GM12864 (cell line): Measurements from ENCODE around the gene FLCN.

Experiments used
- DNase-seq: peaks from one replicate; pipeline ENCODE4 v3.0.0-alpha.2; 2011; ENCODE audit warnings: low read depth
- H3K4me3 ChIP-seq: 2 replicates; pipeline ENCODE4 v1.5.1; 2011; ENCODE audit warnings: mild to moderate bottlenecking, low read depth, low read length, control low read depth
- TF ChIP-seq, protein P1 (sequence below): IDR thresholded peaks from 2 replicates; pipeline ENCODE4 v1.5.1; 2011; ENCODE audit warnings: low read depth, mild to moderate bottlenecking, moderate library complexity, low read length, control low read depth, inconsistent platforms; ENCODE audit errors: missing control alignments

Gene FLCN

GRCh38 chr17:17227608-17228520 is 9.1 kb downstream of the FLCN start:
- TF ChIP-seq, protein P1, sequence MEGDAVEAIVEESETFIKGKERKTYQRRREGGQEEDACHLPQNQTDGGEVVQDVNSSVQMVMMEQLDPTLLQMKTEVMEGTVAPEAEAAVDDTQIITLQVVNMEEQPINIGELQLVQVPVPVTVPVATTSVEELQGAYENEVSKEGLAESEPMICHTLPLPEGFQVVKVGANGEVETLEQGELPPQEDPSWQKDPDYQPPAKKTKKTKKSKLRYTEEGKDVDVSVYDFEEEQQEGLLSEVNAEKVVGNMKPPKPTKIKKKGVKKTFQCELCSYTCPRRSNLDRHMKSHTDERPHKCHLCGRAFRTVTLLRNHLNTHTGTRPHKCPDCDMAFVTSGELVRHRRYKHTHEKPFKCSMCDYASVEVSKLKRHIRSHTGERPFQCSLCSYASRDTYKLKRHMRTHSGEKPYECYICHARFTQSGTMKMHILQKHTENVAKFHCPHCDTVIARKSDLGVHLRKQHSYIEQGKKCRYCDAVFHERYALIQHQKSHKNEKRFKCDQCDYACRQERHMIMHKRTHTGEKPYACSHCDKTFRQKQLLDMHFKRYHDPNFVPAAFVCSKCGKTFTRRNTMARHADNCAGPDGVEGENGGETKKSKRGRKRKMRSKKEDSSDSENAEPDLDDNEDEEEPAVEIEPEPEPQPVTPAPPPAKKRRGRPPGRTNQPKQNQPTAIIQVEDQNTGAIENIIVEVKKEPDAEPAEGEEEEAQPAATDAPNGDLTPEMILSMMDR = no peak
- no peak for DNase-seq
- no peak overlapping the region for H3K4me3 ChIP-seq

DNA sequence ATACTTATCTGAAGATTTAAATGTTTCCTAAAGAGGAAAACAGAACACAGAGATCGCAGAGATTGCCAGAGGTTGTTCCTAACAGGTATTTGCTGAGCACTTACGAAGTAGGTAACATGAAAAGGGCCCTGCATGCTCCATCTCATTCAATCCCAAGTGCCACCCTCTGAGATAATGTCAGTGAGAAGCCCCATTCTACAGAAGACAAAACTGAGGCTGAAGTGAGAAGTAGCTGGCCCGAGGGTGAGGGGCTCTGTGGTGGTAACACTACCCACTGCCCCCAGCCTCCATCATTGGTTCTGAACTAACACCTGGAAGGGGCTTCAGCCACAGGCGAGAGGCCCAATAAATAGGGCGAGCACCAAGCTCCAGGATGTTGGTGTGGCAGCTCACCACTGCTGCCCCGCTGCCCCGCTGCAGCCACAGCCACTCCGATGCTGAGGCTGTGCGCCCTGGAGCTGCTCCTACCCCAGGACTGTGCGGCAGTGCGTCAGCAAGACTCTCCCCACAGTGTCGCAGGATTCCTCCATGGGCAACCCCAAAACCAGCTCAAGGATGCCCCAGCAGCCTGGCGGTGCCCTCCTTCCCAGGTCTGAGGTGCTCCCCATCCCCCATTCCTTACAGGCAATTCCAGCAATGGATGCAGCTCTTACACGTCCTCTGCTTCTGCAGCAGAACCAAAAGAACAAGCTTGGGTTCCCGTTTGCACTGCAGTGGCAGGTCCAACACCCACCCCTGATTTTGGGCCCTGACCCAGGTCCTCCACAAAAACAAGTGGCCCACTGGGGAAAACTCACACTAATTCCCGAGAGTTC is 10.3 kb downstream of the FLCN start:
- DNase-seq = no peak
- H3K4me3 ChIP-seq = no peak overlapping the region
- TF ChIP-seq, protein P1 = no peak

DNA sequence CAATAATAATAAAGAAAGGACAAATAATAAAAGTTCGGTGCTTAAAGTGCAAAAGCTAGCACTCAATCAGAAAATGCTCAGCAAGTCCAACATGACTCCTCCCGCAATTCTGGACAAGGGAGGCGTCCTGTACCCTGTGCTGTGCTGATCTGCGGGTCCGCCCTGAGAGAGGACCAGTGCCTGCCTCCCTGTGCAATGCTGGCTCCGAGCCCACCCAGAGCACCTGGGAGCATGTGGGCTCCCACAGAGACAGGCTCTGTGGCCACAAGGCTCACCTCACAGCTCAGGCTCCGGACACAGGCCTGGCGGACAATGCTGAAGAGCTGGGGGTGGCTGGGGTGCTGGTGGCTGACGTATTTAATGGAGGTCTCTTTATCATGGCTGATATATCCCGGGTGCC is 11.1 kb downstream of the FLCN start:
- TF ChIP-seq, protein P1 = no peak
- no peak overlapping the region for H3K4me3 ChIP-seq
- no peak for DNase-seq

- TF ChIP-seq, protein P1 = no peak
- H3K4me3 ChIP-seq = no peak overlapping the region
- no peak for DNase-seq
These were observed 12.8 kb downstream of the FLCN start for GRCh38 chr17:17224137-17224536.

DNA sequence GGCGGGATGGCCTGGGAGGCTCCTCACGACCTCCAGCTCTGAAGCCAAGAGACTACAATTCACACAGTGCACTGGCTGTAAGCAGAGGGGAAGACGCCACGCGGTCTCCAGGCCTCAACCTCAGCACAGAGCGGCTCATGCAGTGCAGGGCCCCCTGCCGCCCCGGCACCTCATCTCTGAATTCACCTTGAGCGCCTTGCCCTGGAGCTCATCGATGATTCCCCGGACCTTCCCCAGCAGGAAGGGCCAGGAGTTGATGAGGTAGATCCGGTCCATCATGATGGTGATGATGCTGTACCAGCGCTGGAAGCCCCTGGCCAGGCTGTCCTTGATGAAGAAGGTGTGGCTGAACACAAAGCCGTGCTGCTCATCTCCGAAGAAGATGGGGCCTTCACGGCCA is 13.2 kb downstream of the FLCN start:
- H3K4me3 ChIP-seq = no peak overlapping the region
- DNase-seq = no peak
- TF ChIP-seq, protein P1 = no peak

GRCh38 chr17:17221329-17221728 is 15.6 kb downstream of the FLCN start:
- no peak for DNase-seq
- H3K4me3 ChIP-seq = no peak overlapping the region
- TF ChIP-seq, protein P1 = no peak
